Measurements from ENCODE around the gene NR5A2.

Gene NR5A2

DNA sequence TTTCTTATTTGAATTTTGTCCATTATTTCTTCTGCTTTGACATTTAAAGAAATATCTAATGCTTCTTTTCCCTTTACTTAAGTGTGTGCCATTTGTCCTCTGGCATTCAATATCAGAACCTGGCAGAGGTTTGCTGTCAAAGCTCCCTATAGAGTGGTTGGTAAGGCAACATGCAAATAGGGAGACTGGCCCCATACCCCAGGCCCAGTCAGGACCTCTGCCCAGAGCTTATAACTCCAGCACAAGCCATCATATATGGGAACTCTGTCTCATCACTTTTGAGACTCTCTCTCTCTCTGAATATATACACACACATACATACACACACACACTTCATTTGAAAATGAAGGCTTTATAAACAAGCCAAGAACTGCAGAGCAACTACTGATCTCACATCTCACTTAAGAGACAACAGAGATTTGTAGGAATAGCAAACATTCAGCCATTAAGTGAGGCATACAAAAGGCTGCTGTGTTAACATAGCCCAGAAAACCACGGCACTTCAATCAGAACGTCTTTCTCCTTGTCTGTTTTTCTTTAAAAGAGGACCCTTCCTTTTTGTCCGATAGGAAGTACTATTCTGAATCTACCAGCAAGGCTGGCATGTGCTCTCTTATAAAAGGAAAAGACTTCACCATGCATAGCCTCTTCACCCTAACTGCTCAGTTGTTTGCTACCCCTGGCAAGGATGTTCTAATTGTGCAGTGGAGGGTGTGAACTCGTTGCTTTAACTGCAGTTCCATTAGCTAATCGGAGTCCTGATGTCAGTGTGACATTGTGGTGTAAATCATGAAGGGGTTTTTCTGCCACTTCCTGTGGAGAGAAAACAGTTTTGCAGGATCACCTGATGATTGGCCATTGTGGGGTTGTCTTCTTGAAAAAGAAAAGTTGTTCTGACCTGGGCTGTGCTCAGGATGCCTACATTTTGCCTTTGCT lies 101.7 kb downstream of the NR5A2 start:
- no peak for DNase-seq

- DNase-seq = no peak
Observed at GRCh38 chr1:200130552-200130951, 103.0 kb downstream of the NR5A2 start.

GRCh38 chr1:200131551-200132125 lies 104.1 kb downstream of the NR5A2 start:
- DNase-seq = no peak

DNA sequence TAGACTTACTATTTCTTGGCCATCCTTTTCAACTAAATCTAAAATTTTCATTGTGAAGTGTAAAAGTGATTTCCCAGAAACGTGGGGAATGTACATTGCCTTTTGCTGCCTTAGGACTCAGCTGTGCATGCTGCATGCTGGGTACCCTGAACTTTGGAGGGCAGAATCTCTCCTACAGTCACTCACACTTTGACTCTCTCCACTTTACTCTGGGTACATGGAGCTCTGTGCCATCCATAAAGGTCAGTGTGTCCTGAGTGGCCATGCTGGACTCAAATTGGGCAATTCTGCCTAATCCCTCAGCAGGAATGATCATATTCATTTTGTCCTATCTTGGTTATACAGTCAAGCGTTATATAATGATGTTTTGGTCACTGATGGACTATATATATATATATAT lies 105.6 kb downstream of the NR5A2 start:
- DNase-seq = no peak

GRCh38 chr1:200134116-200134515 lies 106.6 kb downstream of the NR5A2 start:
- no peak for DNase-seq

- no peak for DNase-seq
Observed at GRCh38 chr1:200136384-200136783, 108.9 kb downstream of the NR5A2 start.

- DNase-seq = peak; percentile 41 to 60
Observed at GRCh38 chr1:200139661-200140250, 112.2 kb downstream of the NR5A2 start.

DNA sequence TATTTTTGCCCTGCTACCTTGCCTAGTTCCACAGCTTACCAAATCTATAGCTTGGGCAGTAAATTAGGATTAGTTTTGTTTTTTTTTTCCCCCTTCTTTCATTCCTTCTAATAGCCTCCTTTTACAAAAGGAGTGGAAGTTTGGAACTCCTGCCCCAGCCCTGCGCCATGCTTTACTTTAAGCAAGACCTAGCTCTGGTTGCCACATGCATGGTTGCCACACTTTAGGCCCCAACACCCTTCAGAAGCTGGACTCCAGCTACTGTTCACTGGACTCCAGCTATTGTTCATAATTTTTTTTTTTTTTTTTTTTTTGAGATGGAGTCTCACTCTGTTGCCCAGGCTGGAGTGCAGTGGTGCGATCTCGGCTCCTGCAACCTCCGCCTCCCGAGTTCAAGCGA lies 115.8 kb downstream of the NR5A2 start:
- DNase-seq = no peak

- no peak for DNase-seq
Observed at GRCh38 chr1:200146100-200146499, 118.6 kb downstream of the NR5A2 start.

DNA sequence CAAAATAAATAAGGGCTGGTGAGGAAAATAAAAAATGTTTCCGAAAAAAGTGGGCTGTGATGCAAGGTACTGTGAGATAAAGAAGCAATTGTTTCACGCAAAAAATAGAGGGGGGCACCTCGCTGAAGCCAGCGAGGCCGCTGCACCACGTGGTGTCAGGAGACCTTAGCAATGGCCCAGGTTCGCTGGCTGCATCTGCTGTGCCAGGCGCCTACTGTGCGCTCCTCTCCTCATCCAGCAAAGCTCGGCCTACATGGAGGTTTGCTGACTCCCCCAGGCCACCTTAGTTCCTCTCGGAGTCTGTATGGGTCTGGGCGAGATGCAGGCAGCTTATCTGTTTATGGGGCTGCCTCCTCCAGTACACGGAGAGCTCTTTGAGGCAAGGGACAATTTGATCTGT lies 119.6 kb downstream of the NR5A2 start:
- no peak for DNase-seq

GRCh38 chr1:200147742-200148141 lies 120.2 kb downstream of the NR5A2 start:
- DNase-seq = no peak

DNA sequence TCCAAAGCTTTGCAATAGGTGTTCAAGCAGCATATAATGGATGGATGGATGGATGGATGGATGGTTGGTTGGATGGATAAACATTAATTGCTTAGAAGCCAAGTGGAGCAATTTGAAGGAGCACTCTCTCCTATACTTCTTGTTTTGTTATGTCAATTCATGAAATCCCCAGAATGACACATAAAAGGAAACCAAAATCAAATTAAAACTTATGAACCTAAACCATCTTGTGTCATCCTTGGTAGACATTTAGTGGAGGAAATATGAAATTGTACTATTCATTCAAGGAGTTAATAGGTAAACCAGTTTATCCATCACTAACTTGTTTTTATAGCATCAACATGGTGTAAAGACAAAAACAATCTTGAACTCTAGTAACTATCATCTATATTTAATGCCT lies 122.5 kb downstream of the NR5A2 start:
- no peak for DNase-seq

DNA sequence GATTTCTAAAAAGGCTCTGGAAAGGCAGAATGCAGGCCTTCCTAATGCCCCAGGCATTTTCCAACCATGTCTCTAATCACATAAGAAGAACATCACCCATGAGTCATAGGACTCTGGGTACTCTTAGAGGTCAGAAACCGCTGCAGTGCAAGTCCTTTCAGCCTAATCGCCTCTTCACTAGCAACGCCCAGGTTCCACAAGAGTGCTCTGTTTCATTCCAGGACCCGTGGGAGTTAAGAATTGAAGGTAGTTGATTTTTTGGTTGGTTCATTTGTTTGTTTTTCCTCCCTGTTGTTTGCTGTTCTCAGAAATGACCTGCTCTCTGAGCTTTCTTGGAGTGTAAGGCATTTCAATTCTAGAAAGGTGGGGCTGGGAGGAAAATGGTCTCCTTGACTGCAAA lies 123.2 kb downstream of the NR5A2 start:
- no peak for DNase-seq

GRCh38 chr1:200152336-200152735 lies 124.8 kb downstream of the NR5A2 start:
- no peak for DNase-seq

DNA sequence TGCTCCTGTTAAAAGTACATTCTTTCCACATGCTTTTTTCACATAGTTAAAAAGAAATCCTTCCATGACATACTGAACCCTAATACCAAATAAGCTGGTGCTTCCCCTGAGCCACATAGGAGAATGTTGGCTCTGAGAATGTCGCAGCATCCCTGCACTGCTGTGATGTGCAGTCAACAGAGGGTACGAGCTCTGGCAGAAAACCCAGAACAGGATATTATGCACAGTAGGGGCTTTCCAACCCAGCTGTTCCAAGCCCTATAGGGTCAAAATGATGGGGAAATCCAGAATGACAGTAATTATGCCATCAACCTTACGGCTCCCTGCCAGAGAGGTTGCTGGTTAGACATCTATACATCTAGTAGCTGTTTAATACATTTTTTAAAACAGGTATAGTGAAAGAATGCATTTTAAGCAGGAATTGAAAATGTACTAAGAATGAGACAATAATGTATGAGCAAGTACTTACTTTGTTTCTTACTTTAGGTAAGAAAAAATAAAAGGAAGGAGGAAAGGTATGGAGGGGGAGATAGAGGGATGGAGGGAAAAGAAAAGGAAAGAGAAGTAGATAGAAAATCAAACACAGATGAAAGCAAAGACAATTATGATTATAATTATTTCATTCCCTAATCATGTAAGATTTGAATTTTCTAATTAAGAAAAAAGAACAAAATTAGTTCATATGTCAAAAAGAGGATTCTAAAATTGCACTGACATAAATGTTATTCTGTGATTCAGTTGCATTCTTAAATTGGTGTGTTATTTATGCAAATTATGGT lies 126.0 kb downstream of the NR5A2 start:
- DNase-seq = no peak

DNA sequence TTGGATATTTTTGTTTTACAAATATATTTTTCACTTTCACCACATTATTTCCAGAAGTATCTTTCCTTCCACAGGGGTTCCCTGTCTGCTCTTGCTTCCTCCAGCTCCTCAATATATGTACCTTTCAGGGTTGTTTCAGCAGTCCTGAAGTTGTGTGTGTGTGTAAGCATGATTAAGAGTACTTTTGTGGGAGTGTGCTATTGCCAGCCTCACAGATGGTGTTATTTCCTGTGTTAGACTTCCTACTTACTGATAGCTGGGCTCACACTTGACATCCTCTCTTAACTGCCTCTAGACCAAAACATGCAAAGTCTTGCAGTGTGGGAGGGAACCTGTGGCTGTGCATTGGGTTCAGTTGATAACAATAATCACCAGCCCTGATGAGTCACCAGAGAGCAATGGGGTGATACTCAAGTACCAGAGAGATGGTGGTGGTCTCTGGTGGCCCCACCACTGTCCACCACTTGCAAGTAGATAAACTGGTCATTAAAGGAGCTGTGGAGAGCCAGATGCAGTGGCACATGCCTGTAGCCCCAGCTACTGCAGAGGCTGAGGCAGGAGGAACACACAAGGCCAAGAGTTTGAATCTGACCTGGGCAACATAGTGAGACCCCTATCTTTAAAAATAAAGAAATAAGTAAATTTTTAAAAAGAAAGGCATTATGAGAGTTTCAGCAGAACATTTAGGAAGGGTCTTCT lies 126.7 kb downstream of the NR5A2 start:
- no peak for DNase-seq

DNA sequence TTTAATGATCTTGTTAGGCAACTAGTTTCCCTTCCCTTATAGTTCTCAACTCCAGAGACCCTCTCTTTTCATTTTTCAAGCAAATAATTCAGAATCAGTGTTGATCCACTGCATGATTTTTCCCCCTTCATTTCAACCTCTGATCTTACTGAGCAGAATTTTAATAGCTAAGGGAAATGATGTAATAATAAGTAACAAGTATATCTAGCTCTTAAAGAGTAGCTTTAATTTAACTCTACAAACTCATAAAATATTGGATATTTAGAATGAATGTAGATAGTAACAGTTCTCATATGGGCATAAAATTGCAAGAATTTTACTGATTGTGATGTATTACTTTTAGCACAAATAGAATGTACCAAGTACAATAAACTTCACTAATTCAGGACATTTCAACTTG lies 130.2 kb downstream of the NR5A2 start:
- no peak for DNase-seq

DNA sequence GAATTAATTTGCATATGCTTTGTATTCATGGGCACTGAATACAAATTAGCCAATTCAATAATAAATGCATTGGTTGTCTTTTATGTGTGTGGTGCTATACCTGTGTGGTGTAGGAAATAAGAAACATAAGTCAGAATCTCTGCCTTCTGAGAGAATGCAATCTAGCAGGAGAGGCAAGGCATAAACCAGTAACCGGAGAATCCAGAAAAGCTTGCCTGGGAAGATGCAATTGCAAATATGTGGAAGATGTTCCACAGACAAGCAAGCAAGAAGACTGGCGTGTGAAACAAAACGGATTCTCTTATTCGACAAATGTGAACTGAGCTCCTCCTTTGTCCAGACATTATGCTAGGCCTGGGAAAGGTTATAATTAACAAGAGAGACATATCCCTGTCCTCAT lies 134.3 kb downstream of the NR5A2 start:
- no peak for DNase-seq

GRCh38 chr1:200162258-200162657 lies 134.7 kb downstream of the NR5A2 start:
- no peak for DNase-seq

- DNase-seq = no peak
Observed at GRCh38 chr1:200162877-200163276, 135.4 kb downstream of the NR5A2 start.

- DNase-seq = no peak
Observed at GRCh38 chr1:200163911-200164310, 136.4 kb downstream of the NR5A2 start.

DNA sequence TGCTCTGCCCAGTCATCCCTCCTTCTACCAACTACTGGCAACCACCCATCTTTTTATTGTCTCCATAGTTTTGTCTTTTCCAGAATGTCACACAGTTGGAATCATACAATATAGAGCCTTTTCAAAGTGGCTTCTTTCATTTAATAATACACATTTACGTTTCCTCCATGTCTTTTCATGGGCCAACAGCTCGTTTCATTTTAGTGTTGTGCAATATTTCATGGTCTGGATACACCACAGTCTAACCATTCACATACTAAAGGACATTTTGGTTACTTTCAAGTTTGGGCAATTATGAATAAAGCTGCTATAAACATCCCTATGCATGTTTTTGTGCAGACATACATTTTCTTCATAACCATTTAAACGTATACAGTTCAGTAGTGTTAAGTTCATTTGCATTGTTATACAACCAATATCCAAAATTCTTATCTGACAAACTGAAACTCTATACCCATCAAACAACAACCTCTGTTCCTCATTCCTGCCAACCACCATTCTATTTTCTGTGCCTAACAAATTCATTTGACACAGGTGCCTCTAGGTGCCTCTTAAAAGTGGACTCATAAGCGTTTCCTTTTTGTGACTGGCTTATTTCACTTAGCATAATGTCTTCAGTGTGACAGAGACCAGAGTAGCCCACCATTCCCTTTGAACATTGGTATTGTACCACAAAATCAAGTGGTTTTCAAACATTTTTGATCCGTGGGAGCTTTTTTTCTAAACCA lies 138.1 kb downstream of the NR5A2 start:
- no peak for DNase-seq

Data from NCI-H446 (cell line).